ENCODE results near the gene OR6J1. TPM values are rescaled to one million over a fixed set of nuclear protein-coding genes. Genes with fewer than 3 reads are reported as not detected.

OR6J1 gene
- total RNA-seq, 4 donors from 2014 or later: 0.12 TPM; not detected in 3

- Histone ChIP-seq H3K4me3 (no peak overlapping the region), H3K36me3 (peaks cover 0 to 8% of the 10 kb centered on the region in 2 donors), H3K27ac (no peak overlapping the region), H3K9me3 (no peaks in the 10 kb centered on the region), H3K4me1 (peaks cover 9 to 68% (median 11%) of the 10 kb centered on the region in 3 donors), H3K27me3 (no peaks in the 10 kb centered on the region)
- 44% methylated on average over 1 of the region's 1 CpG; no CpG with 5 or more reads in 1 of the 2 donors for WGBS, 2 donors (ENCODE audit: low coverage in 1 of 2)
- TF ChIP-seq POLR2A (IDR thresholded peaks at IDR 0.05) (no peak), CTCF (IDR thresholded peaks at IDR 0.05) (no peak), EP300 (IDR thresholded peaks at IDR 0.05) (no peak), POLR2AphosphoS5 (IDR thresholded peaks at IDR 0.05) (no peak)
- no peak for ATAC-seq
Measured at GRCh38 chr14:22583994-22584393, 60.2 kb downstream of the OR6J1 start.

Other genes with a start within 250 kb of the OR6J1 start
- gene DAD1, start 55.1 kb downstream of the OR6J1 start, total RNA-seq: 100 to 1,000 TPM; 123 to 228 (median 171) TPM
- gene ABHD4, start 46.1 kb downstream of the OR6J1 start, total RNA-seq: 10 to 100 TPM; 23.8 to 42.0 (median 31.0) TPM
- 10 to 100 TPM; 47.1 to 89.0 (median 72.7) TPM for gene OXA1L, start 122.3 kb upstream of the OR6J1 start, total RNA-seq
- gene SLC7A7, start 171.1 kb upstream of the OR6J1 start, total RNA-seq: 10 to 100 TPM in 3 of 4 donors, 1 to 10 TPM in 1; 8.1 to 36.6 (median 23.4) TPM
- gene MRPL52, start 185.5 kb upstream of the OR6J1 start, total RNA-seq: 10 to 100 TPM; 24.4 to 65.0 (median 35.0) TPM
- 100 to 1,000 TPM; 114 to 127 (median 123) TPM for gene MMP14, start 192.2 kb upstream of the OR6J1 start, total RNA-seq
- 100 to 1,000 TPM; 123 to 257 (median 163) TPM for gene LRP10, start 227.4 kb upstream of the OR6J1 start, total RNA-seq
- gene REM2, start 238.9 kb upstream of the OR6J1 start, total RNA-seq: under 1 TPM; 0.20 to 0.93 (median 0.47) TPM

All from gastroesophageal sphincter (tissue), 4 donors.